Stimulated activated CD8-positive, alpha-beta memory T cell treated with anti-CD3 and anti-CD28 coated beads, Interleukin-12 subunit alpha, Interleukin-12 subunit beta, amount 100 ng/mL, for 1 hour (primary cell): ENCODE results near the gene ARMC7.
"Not testable (repeated sequence)": the region's sequence is repeated elsewhere in the genome, so short reads cannot be mapped to it uniquely, and the experiment has no call there.

ENCODE experiments used
- DNase-seq: peaks from one replicate; pipeline ENCODE4 v3.0.0-alpha.2; 2020; ENCODE audit warnings: low read depth

Gene ARMC7

GRCh38 chr17:75154195-75155106, 44.7 kb downstream of the ARMC7 start, which contains the start of gene JPT1:
JPT1 (minus strand) TSS chr17:75154512; CDS start chr17:75154397, 115 bp downstream.
- DNase-seq: peak; percentile 94

DNA sequence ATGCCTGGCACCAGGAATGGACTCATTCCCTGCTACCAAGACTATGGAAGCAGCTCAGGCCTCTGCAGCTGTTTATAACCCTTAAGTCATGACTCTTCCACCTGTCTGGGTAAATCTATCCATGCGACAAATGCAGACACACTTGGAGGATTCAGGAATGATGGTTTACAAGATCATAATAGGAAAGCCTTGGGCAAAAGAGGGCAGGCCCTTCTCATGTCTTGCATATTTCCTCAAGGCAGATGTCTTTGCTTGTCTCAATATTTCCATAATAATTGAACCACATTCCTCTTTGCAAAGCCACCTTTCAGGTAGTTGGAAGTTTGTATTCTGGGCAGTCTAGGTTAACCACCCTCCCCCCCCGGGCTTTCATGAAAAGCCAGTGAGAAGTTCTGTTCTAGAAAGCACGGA, 45.4 kb downstream of the ARMC7 start:
- DNase-seq: no peak

DNA sequence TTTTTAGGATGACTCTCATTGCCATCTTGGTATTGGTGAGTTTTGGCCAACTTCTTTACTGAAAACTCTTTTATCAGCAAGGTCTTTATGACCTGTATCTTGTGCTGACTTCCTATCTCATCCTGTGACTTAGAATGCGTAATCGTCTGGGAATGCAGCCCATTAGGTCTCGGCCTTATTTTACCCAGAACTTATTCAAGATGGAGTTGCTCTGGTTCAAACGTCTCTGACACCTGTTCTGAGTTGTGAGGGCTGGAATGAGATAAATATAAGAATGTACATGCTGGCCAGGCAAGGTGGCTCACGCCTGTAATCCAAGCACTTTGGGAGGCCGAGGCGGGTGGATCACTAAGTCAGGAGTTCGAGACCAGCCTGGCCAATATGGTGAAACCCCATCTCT, 48.7 kb downstream of the ARMC7 start:
- DNase-seq: not testable (repeated sequence)

DNA sequence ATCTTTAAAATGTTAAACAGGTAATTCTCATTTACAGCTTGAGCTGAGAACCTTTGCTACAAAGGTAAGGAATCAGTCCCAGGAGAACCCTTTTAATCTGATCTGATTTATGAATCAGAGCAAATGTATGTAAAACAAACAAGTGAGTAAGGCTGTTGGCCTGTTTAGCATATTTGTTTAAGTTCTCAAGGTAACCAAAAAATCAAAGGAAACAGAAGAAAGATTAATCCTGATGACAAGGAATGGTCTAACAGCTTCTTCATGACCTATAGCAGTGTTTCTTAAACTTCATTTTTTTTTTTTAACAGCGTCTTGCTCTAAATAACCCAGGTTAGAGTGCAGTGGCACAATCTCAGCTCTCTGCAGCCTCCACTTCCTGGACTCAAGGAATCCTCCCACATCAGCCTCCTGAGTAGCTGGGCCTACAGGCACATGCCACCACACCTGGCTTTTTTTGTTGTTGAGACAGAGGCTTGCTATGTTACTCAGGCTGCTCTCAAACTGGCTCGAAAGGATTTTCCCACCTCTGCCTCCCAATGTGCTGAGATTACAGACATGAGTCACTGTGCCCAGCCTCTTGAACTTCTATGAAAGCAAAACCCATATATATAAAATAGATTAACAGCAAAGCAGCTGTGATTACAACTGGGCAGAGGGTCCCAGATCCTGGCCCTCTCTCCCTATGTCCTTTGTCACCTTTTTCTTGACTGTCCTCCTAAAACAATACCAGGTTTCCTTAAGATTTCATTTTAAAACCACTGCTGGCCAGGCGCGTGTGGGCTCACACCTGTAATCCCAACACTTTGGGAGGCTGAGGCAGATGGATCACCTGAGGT, 49.6 kb downstream of the ARMC7 start:
- DNase-seq: no peak

DNA sequence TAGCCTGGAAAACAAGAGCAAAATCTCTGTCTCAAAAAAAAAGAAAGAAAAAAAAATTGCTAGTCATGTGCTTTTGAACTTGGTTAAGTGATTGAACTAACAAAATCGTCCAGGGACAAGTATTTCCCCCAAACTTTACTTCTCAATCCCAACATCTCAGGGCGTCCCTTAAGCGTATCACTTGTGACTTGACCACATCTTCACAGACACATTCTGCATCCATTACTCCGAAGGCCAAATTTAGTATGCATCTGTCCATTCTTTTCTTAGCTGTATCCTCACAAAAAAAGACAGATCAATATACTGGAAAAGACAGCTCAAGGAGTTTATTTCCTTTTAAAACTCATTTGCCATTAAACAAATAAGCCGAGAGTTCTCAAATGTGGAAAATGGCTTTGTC, 50.4 kb downstream of the ARMC7 start:
- DNase-seq: no peak

DNA sequence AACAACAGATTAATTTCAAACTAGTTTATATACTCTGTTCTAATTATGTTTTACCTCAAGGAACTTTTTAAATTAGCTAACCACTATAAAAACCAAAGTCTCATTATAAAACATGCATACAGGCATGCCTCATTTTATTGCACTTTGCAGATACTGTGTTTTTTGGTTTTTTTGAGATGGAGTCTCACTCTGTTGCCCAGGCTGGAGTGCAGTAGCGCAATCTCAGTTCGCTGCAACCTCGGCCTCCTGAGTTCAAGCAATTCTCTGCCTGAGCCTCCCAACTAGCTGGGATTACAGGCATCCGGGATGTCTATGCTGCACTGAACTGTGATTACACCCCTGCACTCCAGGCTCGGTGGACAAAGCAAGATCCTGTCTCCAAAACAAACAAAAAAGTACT, 53.3 kb downstream of the ARMC7 start:
- no peak for DNase-seq

DNA sequence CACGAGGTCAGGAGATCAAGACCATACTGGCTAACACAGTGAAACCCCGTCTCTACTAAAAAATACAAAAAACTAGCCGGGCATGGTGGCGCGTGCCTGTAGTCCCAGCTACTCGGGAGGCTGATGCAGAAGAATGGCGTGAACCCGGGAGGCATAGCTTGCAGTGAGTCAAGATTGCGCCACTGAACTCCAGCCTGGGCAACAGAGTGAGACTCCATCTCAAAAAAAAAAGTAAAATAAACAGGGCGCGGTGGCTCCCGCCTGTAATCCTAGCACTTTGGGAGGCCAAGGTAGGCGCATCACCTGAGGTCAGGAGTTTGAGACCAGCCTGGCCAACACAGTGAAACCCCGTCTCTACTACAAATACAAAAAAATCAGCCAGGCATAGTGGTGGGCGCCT, 54.8 kb downstream of the ARMC7 start:
- not testable (repeated sequence) for DNase-seq

GRCh38 chr17:75168998-75169397, 59.2 kb downstream of the ARMC7 start:
- DNase-seq: no peak

DNA sequence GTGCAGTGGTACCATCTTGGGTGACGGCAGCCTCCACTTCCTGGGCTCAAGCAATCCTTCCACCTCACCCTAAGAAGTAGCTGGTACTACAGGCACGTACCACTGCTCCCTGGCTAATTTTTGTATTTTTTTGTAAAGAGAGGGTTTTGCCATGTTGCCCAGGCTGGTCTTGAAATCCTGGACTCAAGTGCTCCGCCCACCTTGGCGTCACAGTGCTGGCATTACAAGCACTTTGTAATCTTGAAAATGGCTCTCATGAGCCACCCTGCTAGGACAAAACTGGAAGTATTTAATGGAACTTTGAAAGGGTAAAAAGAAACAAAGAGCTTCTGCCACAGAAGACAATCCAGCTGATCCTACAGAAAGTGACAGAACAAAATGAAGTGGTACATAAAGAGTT, 63.8 kb downstream of the ARMC7 start:
- DNase-seq: no peak

DNA sequence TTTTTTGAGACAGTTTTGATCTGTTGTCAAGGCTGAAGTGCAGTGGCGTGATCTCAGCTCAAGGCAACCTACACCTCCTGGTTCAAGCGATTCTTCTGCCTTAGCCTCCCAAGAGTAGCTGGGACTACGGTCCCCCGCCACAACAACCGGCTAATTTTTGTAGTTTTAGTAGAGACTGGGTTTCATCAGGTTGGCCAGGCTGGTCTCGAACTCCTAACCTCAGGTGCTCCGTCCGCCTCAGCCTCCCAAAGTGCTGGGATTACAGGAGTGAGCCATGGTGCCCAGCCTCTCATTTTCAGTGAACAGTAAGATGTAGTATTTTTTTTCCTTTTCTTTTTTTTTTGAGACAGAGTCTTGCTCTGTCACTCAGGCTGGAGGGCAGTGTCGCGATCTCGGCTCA, 65.2 kb downstream of the ARMC7 start:
- no peak for DNase-seq

- no peak for DNase-seq
Measured at GRCh38 chr17:75176625-75177024, 66.9 kb downstream of the ARMC7 start.

DNA sequence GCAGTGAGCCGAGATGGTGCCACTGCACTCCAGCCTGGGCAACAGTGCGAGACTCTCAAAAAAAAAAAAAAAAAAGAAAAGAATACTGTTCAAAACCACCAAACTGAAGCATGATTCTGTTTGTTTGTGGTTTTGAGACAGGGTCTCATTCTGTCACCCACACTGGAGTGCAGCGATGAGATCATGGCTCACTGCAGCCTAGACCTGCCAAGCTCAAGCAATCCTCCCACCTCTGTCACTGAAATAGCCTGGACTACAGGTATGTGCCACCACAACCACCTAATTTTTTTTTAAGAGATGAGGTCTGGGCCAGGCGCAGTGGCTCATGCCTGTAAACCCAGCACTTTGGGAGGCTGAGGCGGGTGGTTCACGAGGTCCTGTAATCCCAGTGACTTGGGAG, 68.7 kb downstream of the ARMC7 start:
- no peak for DNase-seq
